Measurements from ENCODE around the gene CAMK2B. TPM values are rescaled to one million over a fixed set of nuclear protein-coding genes. Genes with fewer than 3 reads are reported as not detected.

CAMK2B gene
- total RNA-seq, 1 experiment from 2014 or later, result 0.34 TPM

DNA sequence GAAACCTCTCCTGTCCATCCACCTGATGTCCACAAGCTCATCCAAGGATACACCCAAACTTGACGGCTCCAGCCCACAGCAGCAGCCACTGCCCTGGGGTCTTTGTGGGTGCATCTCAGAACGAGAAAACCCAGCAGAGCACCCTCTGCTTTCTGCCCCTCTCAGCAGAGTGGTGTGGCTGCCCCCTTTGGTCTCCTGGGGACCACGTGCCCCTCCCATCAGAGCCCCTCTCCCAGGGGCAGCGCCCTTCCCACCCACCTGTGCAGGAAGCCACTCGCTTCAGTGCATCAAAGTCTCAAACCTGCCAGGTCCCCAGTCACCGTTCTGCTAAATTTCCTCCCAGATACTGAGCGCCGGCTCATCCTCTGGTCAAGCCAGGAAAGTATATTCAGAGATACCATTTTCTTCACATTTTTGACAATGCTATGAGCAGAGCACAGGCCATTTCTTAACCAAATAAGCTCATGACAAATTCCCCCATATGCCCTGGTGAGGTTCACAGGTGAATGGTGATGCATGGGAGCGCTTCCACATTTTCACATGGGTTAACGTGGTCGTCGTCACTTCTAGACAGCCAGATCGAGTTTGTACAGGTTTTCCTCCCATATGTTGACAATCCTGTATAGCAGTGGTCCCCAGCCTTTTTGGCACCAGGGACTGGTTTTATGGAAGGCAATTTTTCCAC lies 32.4 kb downstream of the CAMK2B start:
- POLR2A ChIA-PET, result interaction anchor here (0.5 kb wide), 1 partner anchor 710 kb away, joined by 3 read pairs; no protein-coding TSS in a partner anchor
- Histone ChIP-seq H3K36me3 (ENCODE audit: control insufficient read depth in 1 of 2, insufficient read depth in 2 of 2, low read length in 2 of 2) (no peaks in the 10 kb centered on the region), H3K9ac (ENCODE audit: low read length) (no peak overlapping the region), H4K20me1 (ENCODE audit: insufficient read depth) (no peaks in the 10 kb centered on the region), H2AFZ (ENCODE audit: low read depth, low read length, poor library complexity, severe bottlenecking) (no peak overlapping the region), H3K9me3 (ENCODE audit: control insufficient read depth in 1 of 2, insufficient read depth in 1 of 2, low read depth in 1 of 2, low read length in 2 of 2) (no peaks in the 10 kb centered on the region), H3K4me3 (replicated peaks in 1 of 2; ENCODE audit: low read depth in 1 of 2, low read length in 2 of 2) (no peak overlapping the region), H3K79me2 (ENCODE audit: insufficient read depth, low read length) (no peaks in the 10 kb centered on the region), H3K9me2 (ENCODE audit: insufficient read depth) (no peaks in the 10 kb centered on the region), H3K4me2 (ENCODE audit: low read length) (no peak overlapping the region), H3K4me1 (ENCODE audit: control insufficient read depth in 1 of 2, insufficient read depth in 2 of 2, low read length in 2 of 2) (no peaks in the 10 kb centered on the region), H3K27ac (ENCODE audit: low read depth, low read length) (no peak overlapping the region), H3K27me3 (ENCODE audit: insufficient read depth, low read length) (peaks cover 15% of the 10 kb centered on the region; the same call in 1 of the 2 replicates)
- RAD21 ChIA-PET (ENCODE audit: low non-redundant PET in 1 of 2, low total read pairs in 2 of 2, uncharacterized antibody in 2 of 2, unreplicated experiment in 2 of 2), result no interaction called here
- BruUV-seq (replicated peaks), result no TSS peak
- intact Hi-C loops (cut with micrococcal nuclease), result no loop called here
- DNase-seq (ENCODE audit: low read depth, low spot score), result no peak
- TF ChIP-seq TCF7L2 (IDR thresholded peaks at IDR 0.05; ENCODE audit: borderline replicate concordance, extremely low read depth, insufficient read depth, insufficient read length), result no peak
- no peak for TF ChIP-seq JUND (IDR thresholded peaks at IDR 0.05)
- no peak for TF ChIP-seq POLR2A (IDR thresholded peaks at IDR 0.05; ENCODE audit: borderline replicate concordance, extremely low read depth, insufficient read depth, insufficient read length)
- no peak for ATAC-seq
- CTCF ChIA-PET, result no interaction called here

DNA sequence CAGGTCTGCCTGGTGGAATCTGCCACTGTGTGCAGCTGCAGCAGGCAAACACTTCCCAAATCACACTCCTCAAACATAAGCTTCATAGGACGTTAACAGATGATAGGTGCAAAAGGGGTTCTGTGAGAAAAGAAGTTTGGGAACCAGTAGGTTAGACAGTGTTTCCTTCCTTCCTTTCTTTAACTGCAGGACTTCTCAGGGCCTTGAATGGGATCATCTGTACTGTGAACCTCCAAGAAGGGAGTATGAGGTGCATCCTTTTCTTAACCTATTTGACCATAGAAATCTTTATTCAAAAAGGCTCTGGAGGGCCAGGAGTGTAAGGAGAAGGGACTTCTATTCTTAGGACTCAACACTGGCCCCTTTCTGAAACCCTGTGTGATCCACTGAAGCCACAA lies 33.0 kb downstream of the CAMK2B start:
- CTCF ChIA-PET, result no interaction called here
- DNase-seq (ENCODE audit: low read depth, low spot score) (no peak), ATAC-seq (no peak)
- RAD21 ChIA-PET (ENCODE audit: low non-redundant PET in 1 of 2, low total read pairs in 2 of 2, uncharacterized antibody in 2 of 2, unreplicated experiment in 2 of 2), result no interaction called here
- Histone ChIP-seq H3K27ac (ENCODE audit: low read depth, low read length) (no peak overlapping the region), H3K9me3 (ENCODE audit: control insufficient read depth in 1 of 2, insufficient read depth in 1 of 2, low read depth in 1 of 2, low read length in 2 of 2) (no peaks in the 10 kb centered on the region), H3K4me3 (replicated peaks in 1 of 2; ENCODE audit: low read depth in 1 of 2, low read length in 2 of 2) (no peak overlapping the region), H3K9me2 (ENCODE audit: insufficient read depth) (no peaks in the 10 kb centered on the region), H3K9ac (ENCODE audit: low read length) (no peak overlapping the region), H3K27me3 (ENCODE audit: insufficient read depth, low read length) (peaks cover 15% of the 10 kb centered on the region; the same call in 1 of the 2 replicates), H4K20me1 (ENCODE audit: insufficient read depth) (no peaks in the 10 kb centered on the region), H2AFZ (ENCODE audit: low read depth, low read length, poor library complexity, severe bottlenecking) (no peak overlapping the region), H3K4me2 (ENCODE audit: low read length) (no peak overlapping the region), H3K79me2 (ENCODE audit: insufficient read depth, low read length) (no peaks in the 10 kb centered on the region), H3K36me3 (ENCODE audit: control insufficient read depth in 1 of 2, insufficient read depth in 2 of 2, low read length in 2 of 2) (no peaks in the 10 kb centered on the region), H3K4me1 (ENCODE audit: control insufficient read depth in 1 of 2, insufficient read depth in 2 of 2, low read length in 2 of 2) (no peaks in the 10 kb centered on the region)
- POLR2A ChIA-PET, result no interaction called here
- TF ChIP-seq TCF7L2 (IDR thresholded peaks at IDR 0.05; ENCODE audit: borderline replicate concordance, extremely low read depth, insufficient read depth, insufficient read length) (no peak), ATF3 (IDR thresholded peaks at IDR 0.05) (no peak), YY1 (IDR thresholded peaks at IDR 0.05; ENCODE audit: extremely low read depth, insufficient replicate concordance, low read depth, low read length) (no peak), ZBTB33 (IDR thresholded peaks at IDR 0.05; ENCODE audit: extremely low read depth, insufficient replicate concordance, low read length) (no peak), SIN3A (IDR thresholded peaks at IDR 0.05; ENCODE audit: low read depth) (no peak), ZNF274 (IDR thresholded peaks at IDR 0.05; ENCODE audit: low read depth, low read length) (no peak)
- TF ChIP-seq, protein P1, sequence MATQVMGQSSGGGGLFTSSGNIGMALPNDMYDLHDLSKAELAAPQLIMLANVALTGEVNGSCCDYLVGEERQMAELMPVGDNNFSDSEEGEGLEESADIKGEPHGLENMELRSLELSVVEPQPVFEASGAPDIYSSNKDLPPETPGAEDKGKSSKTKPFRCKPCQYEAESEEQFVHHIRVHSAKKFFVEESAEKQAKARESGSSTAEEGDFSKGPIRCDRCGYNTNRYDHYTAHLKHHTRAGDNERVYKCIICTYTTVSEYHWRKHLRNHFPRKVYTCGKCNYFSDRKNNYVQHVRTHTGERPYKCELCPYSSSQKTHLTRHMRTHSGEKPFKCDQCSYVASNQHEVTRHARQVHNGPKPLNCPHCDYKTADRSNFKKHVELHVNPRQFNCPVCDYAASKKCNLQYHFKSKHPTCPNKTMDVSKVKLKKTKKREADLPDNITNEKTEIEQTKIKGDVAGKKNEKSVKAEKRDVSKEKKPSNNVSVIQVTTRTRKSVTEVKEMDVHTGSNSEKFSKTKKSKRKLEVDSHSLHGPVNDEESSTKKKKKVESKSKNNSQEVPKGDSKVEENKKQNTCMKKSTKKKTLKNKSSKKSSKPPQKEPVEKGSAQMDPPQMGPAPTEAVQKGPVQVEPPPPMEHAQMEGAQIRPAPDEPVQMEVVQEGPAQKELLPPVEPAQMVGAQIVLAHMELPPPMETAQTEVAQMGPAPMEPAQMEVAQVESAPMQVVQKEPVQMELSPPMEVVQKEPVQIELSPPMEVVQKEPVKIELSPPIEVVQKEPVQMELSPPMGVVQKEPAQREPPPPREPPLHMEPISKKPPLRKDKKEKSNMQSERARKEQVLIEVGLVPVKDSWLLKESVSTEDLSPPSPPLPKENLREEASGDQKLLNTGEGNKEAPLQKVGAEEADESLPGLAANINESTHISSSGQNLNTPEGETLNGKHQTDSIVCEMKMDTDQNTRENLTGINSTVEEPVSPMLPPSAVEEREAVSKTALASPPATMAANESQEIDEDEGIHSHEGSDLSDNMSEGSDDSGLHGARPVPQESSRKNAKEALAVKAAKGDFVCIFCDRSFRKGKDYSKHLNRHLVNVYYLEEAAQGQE (IDR thresholded peaks at IDR 0.05; ENCODE audit: low read depth), result no peak
- TF ChIP-seq, protein P2, sequence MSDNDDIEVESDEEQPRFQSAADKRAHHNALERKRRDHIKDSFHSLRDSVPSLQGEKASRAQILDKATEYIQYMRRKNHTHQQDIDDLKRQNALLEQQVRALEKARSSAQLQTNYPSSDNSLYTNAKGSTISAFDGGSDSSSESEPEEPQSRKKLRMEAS (IDR thresholded peaks at IDR 0.05), result no peak
- intact Hi-C loops (cut with micrococcal nuclease), result no loop called here
- BruUV-seq (replicated peaks), result no TSS peak
